GM21367 (cell line): Measurements from ENCODE around the gene CTCFL.

Experiments
- ATAC-seq: cut with Tn5 transposase; IDR thresholded peaks from one replicate; pipeline ENCODE4 v1.9.1; 2021; ENCODE audit not compliant: unreplicated experiment

The CTCFL gene

DNA sequence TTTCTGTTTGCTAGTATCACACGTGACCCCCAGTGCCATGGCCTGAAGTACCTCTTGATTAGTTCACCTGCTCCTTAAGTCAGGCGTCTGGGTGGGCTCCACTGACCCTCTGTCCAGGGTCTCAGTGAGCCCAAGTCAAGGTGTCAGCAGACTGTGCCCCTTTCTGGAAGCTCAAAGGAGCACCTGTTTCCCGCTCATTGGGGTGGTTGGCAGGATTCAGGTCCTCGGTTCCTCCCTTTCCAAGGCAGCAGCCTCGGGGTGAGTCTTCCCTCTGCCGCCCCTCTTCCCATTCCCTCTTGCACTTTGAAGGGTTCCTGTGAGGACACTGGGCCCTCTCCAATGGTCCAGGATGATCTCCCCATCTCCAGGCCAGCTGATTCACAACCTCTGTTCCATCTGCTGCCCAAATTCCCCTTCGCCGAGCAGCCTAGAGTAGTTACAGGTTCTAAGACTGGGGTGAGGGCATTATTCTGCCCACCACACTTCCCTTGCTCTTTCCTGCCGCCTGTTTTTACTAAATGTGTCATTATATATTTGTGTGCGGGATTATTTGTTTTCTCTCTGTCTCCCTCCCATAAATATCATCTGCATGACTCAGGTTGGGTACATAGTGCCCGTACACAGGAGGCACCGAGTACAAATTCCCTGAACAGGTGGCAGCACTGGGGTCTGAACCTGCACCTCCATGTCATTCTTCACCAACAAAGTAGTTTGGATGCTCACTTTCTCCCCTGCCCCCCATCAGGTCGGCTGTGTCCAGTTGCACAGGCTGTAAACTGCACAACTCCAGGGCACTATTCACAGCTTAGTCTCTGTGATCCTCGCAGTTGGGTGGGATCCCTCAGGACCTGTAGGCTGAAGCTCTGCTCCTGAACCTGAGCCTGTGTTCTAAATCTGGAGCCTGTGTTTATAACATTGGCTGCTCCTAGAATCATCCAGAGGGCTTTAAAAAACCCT lies 75.3 kb downstream of the CTCFL start:
- no peak for ATAC-seq

DNA sequence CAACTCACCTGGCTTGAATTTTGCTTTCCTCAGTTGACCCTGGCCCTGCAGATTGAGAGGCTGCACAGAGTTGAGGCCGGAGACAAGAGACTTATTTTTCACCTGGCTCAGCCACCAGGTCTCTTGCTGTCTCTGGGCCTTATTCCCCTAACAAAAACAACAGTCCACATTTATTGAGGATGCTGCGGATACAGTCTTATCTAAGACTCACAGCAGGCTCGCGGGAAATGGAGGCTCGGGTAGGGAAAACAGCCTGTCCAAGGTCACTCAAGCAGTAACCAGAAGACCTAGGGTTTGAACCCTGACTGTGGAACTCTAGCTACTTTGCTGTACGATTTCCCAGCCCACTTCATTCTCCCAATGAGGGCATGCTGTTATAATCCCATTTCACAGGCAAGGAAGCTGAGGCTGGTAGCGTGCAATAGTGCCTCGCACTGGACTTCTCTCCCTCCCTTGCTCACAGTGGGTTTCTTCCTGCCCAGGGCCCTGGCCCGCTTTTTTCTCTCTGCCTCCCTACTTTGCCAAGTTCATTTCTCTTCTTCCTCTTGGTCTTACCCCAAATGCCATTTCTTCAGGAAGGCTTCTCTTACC lies 76.1 kb downstream of the CTCFL start:
- ATAC-seq: no peak
